HepG2 (cell line): Measurements from ENCODE around the gene SNX27. TPM values are rescaled to one million over a fixed set of nuclear protein-coding genes. Genes with fewer than 3 reads are reported as not detected.

Experiments used
- ATM ChIP-seq: fragments of 450-650 bp; IDR thresholded peaks from 2 replicates; pipeline ENCODE4 v1.7.1; 2017; ENCODE audit warnings: mild to moderate bottlenecking, borderline replicate concordance
- BRCA1 ChIP-seq: sonication (generic); formaldehyde crosslinking; IDR thresholded peaks from 2 replicates; pipeline ENCODE4 v1.4.0; 2020; ENCODE audit warnings: missing genetic modification reagents
- FOXM1 ChIP-seq: sonication (generic); formaldehyde crosslinking; IDR thresholded peaks from 2 replicates; pipeline ENCODE4 v1.5.0; 2020; ENCODE audit warnings: missing genetic modification reagents
- KDM5A ChIP-seq: fragments of 200-600 bp; sonication (generic); IDR thresholded peaks from 2 replicates; pipeline ENCODE4 v1.7.0; 2018; ENCODE audit warnings: antibody characterized with exemption, mild to moderate bottlenecking, low read length, borderline replicate concordance
- MIXL1 ChIP-seq: IDR thresholded peaks from 2 replicates; pipeline ENCODE4 v1.6.1; 2016
- MTF2 ChIP-seq: sonication (generic); formaldehyde crosslinking; IDR thresholded peaks from 2 replicates; pipeline ENCODE4 v1.5.0; 2020; ENCODE audit warnings: missing genetic modification reagents, borderline replicate concordance
- REXO4 ChIP-seq: sonication (generic); formaldehyde crosslinking; IDR thresholded peaks from 2 replicates; pipeline ENCODE4 v1.8.0; 2022; ENCODE audit warnings: missing genetic modification reagents, mild to moderate bottlenecking, borderline replicate concordance
- SNRNP70 ChIP-seq: fragments of 200-400 bp; formaldehyde crosslinking; IDR thresholded peaks from 2 replicates; pipeline ENCODE4 v1.6.1; 2017; ENCODE audit warnings: mild to moderate bottlenecking, low read depth, low read length, moderate library complexity
- SP5 ChIP-seq: IDR thresholded peaks from 2 replicates; pipeline ENCODE4 v1.6.1; 2016; ENCODE audit warnings: low read depth, borderline replicate concordance
- TFDP2 ChIP-seq: sonication (generic); formaldehyde crosslinking; IDR thresholded peaks from 2 replicates; pipeline ENCODE4 v1.4.0; 2020; ENCODE audit warnings: missing genetic modification reagents
- TP53 ChIP-seq: sonication (generic); formaldehyde crosslinking; conservative IDR thresholded peaks from 2 replicates; pipeline ENCODE4 v1.4.0; 2020; ENCODE audit warnings: missing genetic modification reagents
- ZMYM3 ChIP-seq: sonication (generic); formaldehyde crosslinking; IDR thresholded peaks from 2 replicates; pipeline ENCODE4 v1.5.1; 2020; ENCODE audit warnings: mild to moderate bottlenecking, missing genetic modification reagents
- ZNF256 ChIP-seq: sonication (generic); formaldehyde crosslinking; conservative IDR thresholded peaks from 2 replicates; pipeline ENCODE4 v1.4.0; 2020; ENCODE audit warnings: missing genetic modification reagents
- ZNF460 ChIP-seq: sonication (generic); formaldehyde crosslinking; IDR thresholded peaks from 2 replicates; pipeline ENCODE4 v1.5.1; 2020; ENCODE audit warnings: missing genetic modification reagents, mild to moderate bottlenecking, borderline replicate concordance
- ZNF609 ChIP-seq: sonication (generic); formaldehyde crosslinking; IDR thresholded peaks from 2 replicates; pipeline ENCODE4 v1.4.0; 2020; ENCODE audit warnings: mild to moderate bottlenecking, missing genetic modification reagents, borderline replicate concordance
- ZNF639 ChIP-seq: conservative IDR thresholded peaks from 2 replicates; pipeline ENCODE4 v1.6.1; 2018; ENCODE audit warnings: missing genetic modification reagents
- ZSCAN29 ChIP-seq: sonication (generic); formaldehyde crosslinking; conservative IDR thresholded peaks from 2 replicates; pipeline ENCODE4 v1.4.0; 2020; ENCODE audit warnings: mild to moderate bottlenecking, missing genetic modification reagents
- ZSCAN5A ChIP-seq: sonication (generic); formaldehyde crosslinking; IDR thresholded peaks from 2 replicates; pipeline ENCODE4 v1.8.0; 2022; ENCODE audit warnings: mild to moderate bottlenecking, missing genetic modification reagents, borderline replicate concordance
- polyA plus RNA-seq, 8 experiments: library from polyadenylated mRNA; depleted of rRNA in 3 of 8; stranded (reverse) in 7 of 8; unstranded in 1 of 8; fragments of >200 nt; fragmentation: Illumina TruSeq in 4 of 8; extraction: Trizol in 4 of 8; gene quantifications; 2 replicates each; pipeline versions ENCODE4 v1.2.1 to v1.2.3, GENCODE V29; 2011 to 2016; ENCODE audit warnings: low read depth in 4 of 8, missing spikeins in 1 of 8, mixed read lengths in 1 of 8; ENCODE audit not compliant: insufficient read depth in 1 of 8
- total RNA-seq, 5 experiments: library from RNA; depleted of rRNA; stranded (reverse); fragments of >200 nt; fragmentation: Illumina TruSeq; extraction: Trizol; gene quantifications; 2 replicates each; pipeline ENCODE4 v1.2.3, GENCODE V29; 2016; ENCODE audit warnings: low read depth in 1 of 5

The SNX27 gene
- total and polyA plus RNA-seq, 2 of the 13 experiments (the other 11 are each of a cell fraction or from before 2014, with no cell fraction given) = 14.4 to 17.8 TPM

- 0 out of 2 replicates have a peak, but pooled peaks have one; percentile 8 for TF ChIP-seq ZNF609
- no peak for TF ChIP-seq ZMYM3 (CRISPR knock-in tag)
- TF ChIP-seq KDM5A = no peak
- TF ChIP-seq BRCA1 = no peak
- TF ChIP-seq SP5 (CRISPR knock-in tag) = 0 out of 2 replicates have a peak, but pooled peaks have one; percentile 13
- no peak for TF ChIP-seq ZSCAN29 (CRISPR knock-in tag)
- no peak for TF ChIP-seq TP53 (CRISPR knock-in tag)
- no peak for TF ChIP-seq ZNF460
- TF ChIP-seq ATM = no peak
- no peak for TF ChIP-seq TFDP2 (CRISPR knock-in tag)
- TF ChIP-seq ZNF639 (CRISPR knock-in tag) = no peak
- TF ChIP-seq ZSCAN5A (CRISPR knock-in tag) = no peak
- TF ChIP-seq MTF2 = no peak
- TF ChIP-seq SNRNP70 = no peak
- TF ChIP-seq FOXM1 (CRISPR knock-in tag) = no peak
- TF ChIP-seq ZNF256 (CRISPR knock-in tag) = no peak
- no peak for TF ChIP-seq REXO4 (CRISPR knock-in tag)
- no peak for TF ChIP-seq MIXL1 (CRISPR knock-in tag)
Measured at GRCh38 chr1:151612501-151613281, 841 bp downstream of the SNX27 start (continued).
